NCI-H510A treated with DMSO at 0.1 percent for 48 hours (cell line): ENCODE data around the gene MEIOB.
A peak's percentile ranks its signal among the peaks of the same experiment; 100 is the strongest.
"Not testable (repeated sequence)": the region's sequence is repeated elsewhere in the genome, so short reads cannot be mapped to it uniquely, and the experiment has no call there.

Experiments
- DNase-seq: peaks from one replicate; lab custom pipeline; 2025; lab: John Stamatoyannopoulos, UW

The MEIOB gene

GRCh38 chr16:1815461-1815860, 56.5 kb downstream of the MEIOB start:
- DNase-seq, result no peak

- peak; percentile 32 for DNase-seq
These were observed 59.2 kb downstream of the MEIOB start for GRCh38 chr16:1812732-1813163.

DNA sequence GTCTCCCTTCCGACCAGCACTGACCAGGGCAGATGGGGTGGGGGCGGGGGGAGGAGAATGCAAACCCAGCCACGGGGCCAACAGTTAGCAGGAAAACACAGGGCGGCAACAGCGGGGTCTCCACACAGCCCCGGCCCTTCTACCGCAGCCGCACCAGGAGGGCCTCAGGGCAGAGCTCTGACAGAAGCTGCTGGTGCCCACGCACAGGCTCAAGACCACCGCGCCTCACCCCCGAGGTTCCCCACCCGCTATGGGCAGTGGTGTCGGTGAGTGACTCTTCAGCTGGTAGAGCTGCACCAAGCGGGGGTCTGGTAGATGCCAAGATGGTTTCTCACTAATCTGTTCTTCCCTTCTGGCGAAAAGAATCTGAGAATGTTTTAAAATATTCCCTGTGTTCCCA, 61.4 kb downstream of the MEIOB start:
- DNase-seq, result no peak

GRCh38 chr16:1810106-1810505, 61.9 kb downstream of the MEIOB start:
- DNase-seq, result no peak

DNA sequence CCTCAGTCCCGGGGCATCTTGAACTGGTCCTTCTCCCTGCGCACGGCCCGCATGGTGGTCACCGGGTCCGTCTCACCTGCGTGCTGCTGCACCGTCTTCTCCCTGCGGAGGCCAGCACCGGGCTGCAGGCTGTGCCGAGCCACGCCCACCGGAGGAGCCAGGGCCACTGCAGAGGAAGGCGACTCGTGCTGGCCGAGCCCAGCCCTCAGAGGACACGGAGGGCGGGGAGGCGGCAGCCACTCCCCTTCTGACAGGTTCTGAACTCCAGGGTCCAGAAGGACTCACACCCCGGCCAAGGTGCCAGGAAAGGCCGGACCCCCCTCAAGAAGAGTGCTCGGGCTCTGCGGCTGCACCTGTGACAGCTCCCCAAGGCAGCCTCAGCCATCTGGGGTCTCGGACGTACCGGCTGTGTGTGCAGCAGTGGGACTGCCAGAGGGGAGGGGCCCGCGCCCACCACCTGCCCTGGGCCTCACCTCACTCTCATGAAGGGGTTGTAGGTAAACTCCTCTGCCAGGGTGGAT, 62.6 kb downstream of the MEIOB start:
- DNase-seq, result no peak

DNA sequence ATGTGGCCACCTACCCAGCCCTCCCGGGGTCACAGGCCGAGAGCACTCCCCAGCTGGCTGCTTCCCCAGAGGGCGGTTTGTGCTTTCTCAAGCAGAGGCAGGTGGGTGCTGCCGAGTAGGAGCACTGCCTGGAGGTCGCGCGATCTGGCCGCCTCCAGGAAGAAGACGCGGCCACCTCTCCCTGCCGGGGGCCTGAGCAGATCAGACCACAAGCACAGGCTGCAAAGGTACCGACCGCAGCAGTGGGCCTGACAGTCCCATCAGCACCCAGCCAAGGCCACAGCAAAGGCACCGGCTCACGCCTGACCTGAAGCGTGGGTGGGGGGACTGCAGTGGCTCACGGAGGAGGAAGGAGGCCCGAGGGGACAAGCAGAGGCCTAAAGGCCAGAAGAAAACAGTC, 63.3 kb downstream of the MEIOB start:
- DNase-seq, result no peak

- DNase-seq, result no peak
These were observed 64.3 kb downstream of the MEIOB start for GRCh38 chr16:1807626-1808025.

DNA sequence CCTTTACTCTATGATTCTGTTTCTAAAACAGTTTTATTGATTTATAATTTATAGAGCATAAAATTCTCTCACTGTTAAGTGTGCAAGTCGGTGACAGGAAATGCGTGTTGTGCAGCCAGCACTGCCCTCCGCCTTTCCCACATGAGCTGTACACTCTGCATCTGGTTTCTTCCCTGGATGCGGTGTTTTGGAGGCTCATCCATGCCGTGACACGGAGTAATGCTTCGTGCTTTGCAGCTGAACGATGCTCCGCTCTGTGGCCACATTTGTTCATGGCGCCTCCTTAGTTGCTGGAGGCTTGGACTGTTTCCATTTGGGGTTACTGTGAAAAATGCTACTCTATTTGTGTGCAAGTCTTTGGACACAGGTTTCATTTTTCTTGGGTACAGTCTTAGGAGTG, 71.3 kb downstream of the MEIOB start:
- no peak for DNase-seq

DNA sequence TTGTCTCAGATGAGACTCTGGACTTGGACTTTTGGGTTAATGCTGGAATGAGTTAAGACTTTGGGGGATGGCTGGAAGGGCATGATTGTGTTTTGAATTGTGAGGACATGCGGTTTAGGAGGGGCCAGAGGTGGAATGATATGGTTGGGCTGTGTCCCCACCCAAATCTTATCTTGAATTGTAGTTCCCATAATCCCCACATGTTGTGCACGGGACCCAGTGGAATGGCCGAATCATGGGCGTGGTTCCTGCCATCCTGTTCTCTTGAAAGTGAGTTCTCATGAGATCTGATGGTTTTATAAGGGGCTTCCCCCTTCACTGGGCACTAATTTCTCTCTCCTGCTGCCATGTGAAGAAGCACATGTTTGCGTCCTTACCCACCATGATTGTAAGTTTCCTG, 72.7 kb downstream of the MEIOB start:
- not testable (repeated sequence) for DNase-seq

DNA sequence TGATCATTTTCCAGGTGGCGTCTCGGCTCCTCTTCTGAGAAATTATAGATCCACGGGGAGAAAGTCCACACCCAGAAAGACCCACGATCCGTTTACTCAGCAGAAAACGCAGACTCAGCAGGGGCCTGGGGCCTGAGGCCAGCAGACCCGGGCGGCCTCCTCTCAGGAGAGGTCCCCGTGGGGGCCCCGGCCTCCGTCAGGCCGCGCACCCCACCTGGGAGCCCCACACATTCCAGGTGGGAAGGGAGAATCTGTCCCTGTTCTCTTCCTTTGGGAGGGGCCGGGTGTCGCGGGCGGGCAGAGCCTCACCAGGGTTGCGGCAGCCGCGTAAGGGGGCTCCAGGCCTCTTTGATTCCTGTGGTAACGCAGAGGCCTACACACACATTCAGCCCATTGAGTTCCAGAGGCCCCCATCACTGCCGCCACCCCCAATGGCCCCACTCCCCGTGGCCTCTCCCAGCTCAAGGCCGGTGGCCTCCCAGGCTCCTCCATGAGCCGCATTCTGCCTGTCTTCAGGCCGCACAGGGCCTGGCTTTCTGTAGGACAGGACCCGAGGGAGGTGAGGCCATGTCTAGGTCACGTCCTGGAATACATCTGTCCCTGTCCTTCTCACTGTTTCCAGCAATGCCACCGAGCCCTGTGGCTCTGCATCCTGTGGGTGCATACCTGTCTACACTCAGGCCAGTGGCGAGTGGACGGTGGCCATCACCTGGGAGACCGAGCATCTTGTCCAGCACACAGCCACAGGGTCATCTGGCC, 76.9 kb downstream of the MEIOB start:
- DNase-seq, result no peak

DNA sequence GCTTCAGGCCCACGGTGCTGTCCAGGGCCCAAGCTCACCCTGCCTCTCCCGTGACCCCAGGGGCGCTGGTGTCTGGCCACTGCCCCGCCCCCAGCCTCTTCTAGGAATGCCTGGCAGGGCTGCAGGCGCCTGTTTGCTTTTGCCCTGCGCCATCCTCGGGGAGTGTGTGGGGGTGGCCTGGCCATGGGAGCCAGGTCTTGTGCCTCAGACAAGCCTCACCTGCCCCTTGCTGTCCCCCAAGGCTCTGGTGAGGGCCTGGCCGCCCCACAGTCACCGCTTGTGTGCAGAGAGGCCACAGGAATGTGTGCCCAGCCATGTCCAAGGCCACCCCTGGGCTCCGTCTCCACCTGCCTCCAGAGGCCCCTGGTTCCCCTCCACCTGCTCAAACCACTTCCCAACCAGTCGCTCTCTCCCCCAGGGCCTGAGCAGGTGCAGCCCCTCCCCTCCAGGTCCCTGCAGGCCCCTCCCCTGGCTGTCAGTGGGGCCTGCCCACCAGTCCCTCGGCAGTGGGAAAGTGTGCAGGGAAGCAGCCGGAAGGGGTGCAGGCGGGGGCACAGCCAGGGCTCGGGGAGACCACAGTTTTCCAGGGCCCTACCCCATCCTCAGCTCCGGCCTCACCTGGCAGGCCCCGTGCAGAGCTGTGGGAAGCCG, 77.6 kb downstream of the MEIOB start:
- DNase-seq, result peak; percentile 32

GRCh38 chr16:1793578-1794220, 78.3 kb downstream of the MEIOB start, which contains the start of gene IGFALS:
IGFALS (minus strand) TSS chr16:1793705; CDS start chr16:1793652, 53 bp downstream.
- no peak for DNase-seq

DNA sequence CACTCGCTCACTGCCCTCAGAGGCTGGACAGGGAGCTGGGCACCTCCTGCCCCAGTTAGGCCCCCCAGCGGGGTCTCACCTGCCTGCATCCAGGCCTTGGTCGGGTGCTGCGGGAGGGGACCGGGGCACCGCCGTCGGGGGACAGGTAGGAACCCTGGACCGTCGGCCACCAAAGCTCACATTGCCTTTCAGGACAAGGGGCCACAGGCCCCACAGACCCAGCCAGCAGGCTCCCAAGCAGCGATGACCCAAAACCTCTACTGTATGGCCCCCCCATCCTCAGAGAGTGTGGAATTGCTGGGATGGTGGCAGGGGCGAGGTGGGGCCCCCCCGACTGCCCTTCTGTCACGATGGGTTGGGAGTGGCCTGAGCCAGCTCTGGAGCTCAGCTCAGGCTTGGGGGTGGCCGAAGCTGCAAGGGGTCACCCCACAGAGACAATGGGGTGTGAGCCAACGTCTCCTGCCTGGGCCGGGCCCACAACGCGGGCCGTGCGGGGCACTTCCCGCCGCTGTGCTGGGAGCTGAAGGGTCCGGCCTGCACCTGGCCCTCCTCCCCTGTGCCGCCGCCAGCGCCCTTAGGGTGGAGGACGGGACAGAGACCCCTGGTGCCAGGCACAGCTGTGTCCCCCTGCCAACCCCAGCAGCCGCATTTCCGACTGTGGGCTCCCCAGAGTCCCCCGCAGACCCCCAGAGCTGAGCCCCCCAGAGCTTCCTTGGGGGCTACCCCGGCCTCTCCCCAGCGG, 79.0 kb downstream of the MEIOB start:
- DNase-seq, result no peak

DNA sequence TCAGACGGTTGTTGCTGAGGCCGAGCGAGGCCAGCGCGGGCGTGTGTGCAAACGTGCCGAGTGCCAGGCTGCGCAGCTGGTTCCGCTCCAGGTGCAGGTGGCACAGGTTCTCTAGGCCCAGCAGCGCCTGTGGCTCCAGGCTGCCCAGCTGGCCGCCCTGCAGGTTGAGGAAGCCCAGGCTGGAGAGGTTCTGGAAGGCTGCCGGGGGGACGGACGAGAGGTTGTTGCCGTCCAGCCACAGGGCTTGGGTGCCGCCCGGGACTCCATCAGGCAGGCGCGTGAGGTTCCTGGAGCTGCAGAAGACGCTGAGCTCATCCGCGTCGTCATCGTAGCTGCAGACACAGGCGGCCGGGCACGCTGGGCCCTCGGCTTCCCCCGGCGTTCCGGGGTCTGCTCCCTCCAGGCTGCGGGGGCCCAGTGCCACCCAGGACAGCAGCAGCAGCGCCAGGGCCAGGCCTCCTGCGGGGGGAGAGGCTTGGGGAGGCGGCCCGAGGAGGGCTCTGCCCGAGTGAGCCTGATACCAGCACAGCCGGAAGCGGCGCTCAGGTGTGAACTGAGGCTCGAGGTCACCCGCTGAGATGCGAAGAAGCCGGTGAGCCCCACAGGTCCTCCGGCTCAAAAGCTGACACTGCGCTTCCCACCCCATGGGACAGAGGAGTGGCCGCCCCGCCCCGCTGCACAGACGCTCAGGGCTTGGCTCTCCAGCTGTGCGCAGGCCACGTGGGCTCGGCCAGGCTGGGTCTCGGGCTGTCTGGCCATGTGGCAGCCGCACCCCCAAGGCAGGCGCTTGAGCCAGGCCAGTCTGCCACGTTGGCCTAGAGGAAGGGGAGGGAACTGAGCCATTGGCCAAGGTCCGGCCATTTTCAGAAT, 79.8 kb downstream of the MEIOB start:
- no peak for DNase-seq

DNA sequence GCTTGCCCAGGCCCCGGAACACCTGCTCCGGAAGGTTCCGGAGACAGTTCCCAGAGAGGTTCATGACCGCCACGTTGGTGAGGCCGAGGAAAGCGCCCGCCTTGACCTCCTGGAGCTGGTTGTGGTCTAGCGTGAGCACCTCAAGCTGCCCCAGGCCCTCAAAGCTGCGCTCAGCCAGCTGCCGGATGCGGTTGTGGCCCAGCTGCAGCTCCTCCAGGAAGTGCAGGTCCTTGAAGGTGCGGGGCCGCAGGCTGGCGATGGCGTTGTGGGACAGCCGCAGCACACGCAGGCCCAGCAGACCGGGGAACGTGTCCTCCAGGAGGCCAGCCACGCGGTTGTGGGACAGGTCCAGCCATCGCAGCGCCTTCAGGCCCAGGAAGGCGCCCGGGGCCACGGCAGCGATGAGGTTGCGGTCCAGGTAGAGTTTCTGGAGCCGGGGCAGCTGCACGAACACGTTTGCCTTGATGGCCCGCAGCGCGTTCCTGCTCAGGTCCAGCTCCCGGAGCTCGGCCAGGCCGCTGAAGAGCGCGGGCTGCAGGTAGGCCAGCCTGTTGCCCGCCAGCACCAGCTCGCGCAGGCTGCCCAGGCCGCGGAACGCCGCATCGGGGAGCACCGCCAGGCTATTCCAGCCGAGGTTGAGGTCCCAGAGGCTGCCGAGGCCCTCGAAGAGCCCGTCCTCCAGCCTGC, 80.6 kb downstream of the MEIOB start:
- DNase-seq, result no peak

DNA sequence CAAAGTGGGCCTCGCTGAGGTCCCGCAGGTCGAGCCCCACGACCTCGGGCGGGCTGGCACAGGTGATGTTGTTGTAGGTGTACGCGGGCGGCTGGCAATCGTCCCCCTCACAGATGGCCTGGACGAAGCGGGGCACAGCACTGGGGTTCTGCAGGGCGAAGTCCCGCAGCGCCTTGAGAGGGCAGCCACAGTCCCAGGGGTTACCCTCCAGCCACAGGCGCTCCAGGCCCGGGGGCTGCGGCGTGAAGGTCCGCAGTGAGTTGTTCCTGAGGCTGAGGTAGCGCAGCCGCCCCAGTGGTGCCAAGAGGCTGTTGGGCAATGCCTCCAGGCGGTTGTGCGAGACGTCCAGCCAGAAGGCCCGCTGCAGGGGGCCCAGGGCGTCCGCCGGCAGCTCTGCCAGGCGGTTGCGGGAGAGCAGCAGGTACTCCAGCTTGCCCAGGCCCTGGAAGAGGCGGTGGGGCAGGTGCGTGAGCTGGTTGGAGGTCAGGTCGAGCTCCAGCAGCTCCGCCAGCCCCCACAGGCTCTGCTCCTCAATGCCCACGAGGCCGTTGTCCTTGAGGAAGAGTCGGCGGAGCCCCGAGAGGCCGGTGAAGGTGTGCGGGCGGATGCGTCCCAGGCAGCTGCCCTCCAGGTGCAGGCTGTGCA, 81.2 kb downstream of the MEIOB start:
- no peak for DNase-seq

DNA sequence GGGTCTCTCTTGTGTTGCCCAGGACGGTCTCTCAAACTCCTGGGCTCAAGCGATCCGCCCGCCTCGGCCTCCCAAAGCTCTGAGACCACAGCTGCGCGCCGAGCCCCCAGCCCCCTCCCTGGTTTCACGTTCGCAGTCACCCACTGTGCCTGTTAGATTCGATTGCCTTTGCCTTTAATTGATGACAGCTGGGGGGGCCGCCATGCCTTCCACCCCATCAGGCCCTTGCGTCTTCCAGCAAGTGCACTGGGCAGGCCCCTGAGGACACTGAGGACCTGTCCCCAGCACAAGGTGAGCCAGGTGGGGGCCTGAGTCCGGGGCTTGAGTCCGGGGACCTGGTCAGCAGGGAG, 81.7 kb downstream of the MEIOB start:
- no peak for DNase-seq

GRCh38 chr16:1789643-1790045, 82.3 kb downstream of the MEIOB start:
- DNase-seq, result no peak

DNA sequence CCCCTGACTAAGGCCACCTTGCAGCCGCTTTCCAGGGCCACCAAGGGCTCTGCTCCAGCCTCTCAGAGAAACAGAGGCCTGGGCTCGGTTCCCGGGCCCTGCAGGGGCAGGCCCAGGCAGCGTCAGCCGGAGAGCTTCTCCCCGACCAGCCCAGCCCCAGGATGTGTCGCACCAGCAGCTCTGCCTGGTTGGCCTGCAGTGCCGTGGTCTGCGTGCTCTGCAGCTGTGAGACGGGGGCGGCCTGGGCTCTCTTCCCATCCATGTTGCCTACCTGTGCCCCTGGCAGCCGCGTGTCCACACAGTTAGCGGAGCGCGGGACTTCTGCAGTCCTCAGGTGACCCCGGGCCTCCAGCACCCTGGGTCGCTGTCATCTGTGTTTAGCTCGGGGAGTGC, 83.3 kb downstream of the MEIOB start:
- no peak for DNase-seq

- DNase-seq, result no peak
These were observed 83.8 kb downstream of the MEIOB start for GRCh38 chr16:1788095-1788707.
